Measurements from ENCODE around the gene BBS10.

DNA sequence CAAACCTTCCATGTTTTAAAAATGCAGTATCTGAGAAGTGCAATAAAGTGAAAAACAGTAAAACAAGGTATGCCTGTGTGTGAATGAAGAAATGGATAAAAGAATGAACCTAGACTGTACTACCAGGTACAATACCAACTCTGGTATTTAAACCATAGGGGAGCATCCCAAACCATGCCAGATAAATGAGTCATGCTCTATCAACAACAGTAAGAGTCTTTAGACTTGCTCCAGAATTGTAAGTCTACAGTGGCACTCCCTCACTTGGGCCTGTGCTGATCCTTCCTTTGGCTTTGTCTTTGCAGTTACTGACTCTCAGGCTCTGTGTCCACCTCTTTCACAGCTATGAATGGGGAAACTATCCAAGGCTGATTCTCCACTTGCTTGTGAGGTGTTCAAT is 38.1 kb downstream of the BBS10 start:
- TF ChIP-seq, protein P1, sequence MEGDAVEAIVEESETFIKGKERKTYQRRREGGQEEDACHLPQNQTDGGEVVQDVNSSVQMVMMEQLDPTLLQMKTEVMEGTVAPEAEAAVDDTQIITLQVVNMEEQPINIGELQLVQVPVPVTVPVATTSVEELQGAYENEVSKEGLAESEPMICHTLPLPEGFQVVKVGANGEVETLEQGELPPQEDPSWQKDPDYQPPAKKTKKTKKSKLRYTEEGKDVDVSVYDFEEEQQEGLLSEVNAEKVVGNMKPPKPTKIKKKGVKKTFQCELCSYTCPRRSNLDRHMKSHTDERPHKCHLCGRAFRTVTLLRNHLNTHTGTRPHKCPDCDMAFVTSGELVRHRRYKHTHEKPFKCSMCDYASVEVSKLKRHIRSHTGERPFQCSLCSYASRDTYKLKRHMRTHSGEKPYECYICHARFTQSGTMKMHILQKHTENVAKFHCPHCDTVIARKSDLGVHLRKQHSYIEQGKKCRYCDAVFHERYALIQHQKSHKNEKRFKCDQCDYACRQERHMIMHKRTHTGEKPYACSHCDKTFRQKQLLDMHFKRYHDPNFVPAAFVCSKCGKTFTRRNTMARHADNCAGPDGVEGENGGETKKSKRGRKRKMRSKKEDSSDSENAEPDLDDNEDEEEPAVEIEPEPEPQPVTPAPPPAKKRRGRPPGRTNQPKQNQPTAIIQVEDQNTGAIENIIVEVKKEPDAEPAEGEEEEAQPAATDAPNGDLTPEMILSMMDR (IDR thresholded peaks at IDR 0.05; ENCODE audit: low read depth, low read length): no peak
- TF ChIP-seq POLR2A (IDR thresholded peaks at IDR 0.05; ENCODE audit: extremely low read depth, insufficient read length): no peak
- TF ChIP-seq, protein P2, sequence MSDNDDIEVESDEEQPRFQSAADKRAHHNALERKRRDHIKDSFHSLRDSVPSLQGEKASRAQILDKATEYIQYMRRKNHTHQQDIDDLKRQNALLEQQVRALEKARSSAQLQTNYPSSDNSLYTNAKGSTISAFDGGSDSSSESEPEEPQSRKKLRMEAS (IDR thresholded peaks at IDR 0.05; ENCODE audit: low read depth, low read length): no peak
- TF ChIP-seq MYC (IDR thresholded peaks at IDR 0.05; ENCODE audit: low read depth, low read length): no peak

Measured in NB4 (cell line).